AG10803 (cell line): ENCODE data around the gene PMP22.

Source experiments
- DNase-seq: peaks from one replicate; pipeline ENCODE4 v3.0.0; 2010; ENCODE audit warnings: low read depth
- H3K4me3 ChIP-seq: 2 replicates; pipeline ENCODE4 v1.5.1; 2011; ENCODE audit warnings: mild to moderate bottlenecking, low read length, control low read depth
- TF ChIP-seq, protein P1 (sequence below): conservative IDR thresholded peaks from 2 replicates; pipeline ENCODE4 v1.5.1; 2011; ENCODE audit warnings: mild to moderate bottlenecking, low read length, control low read depth, inconsistent platforms

The PMP22 gene

DNA sequence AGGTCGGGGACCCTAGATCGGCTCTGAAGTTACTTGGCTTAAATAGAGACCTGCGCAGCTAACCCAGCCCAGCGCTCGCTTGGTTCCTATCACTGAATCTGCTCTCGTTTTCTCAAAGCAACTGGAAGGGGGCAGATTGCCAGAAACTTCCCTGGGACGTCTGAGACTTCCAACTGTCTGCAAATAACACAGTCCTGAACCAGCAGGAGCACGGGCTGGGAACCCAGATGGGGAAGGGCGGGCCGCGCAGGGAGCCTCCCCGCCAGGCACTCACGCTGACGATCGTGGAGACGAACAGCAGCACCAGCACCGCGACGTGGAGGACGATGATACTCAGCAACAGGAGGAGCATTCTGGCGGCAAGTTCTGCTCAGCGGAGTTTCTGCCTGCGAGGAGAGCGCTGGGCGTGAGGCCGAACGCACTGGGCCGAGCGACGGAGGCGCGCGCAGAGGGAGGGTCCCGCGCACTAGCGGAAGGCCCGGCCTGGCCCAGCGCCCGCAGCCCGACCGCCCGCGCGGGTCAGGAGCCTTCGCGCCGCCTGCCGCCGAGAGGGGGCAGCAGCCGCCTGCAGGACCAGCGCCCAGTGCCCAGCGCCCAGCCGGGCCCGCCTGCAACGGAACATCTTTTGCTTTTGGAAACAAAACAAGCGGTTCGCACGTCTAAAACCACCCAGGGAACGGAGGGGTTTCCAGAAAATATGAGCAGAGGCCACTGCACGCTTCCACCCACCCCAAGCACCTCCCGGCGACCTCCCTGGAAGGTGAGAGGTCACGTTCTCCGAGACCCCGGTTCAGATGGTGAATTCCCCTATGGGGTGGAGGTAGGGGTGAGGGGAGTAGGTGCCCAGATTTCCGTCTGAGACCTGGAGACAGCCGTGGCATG lies 4.5 kb downstream of the PMP22 start:
- DNase-seq, result peak; percentile 89
- TF ChIP-seq, protein P1, sequence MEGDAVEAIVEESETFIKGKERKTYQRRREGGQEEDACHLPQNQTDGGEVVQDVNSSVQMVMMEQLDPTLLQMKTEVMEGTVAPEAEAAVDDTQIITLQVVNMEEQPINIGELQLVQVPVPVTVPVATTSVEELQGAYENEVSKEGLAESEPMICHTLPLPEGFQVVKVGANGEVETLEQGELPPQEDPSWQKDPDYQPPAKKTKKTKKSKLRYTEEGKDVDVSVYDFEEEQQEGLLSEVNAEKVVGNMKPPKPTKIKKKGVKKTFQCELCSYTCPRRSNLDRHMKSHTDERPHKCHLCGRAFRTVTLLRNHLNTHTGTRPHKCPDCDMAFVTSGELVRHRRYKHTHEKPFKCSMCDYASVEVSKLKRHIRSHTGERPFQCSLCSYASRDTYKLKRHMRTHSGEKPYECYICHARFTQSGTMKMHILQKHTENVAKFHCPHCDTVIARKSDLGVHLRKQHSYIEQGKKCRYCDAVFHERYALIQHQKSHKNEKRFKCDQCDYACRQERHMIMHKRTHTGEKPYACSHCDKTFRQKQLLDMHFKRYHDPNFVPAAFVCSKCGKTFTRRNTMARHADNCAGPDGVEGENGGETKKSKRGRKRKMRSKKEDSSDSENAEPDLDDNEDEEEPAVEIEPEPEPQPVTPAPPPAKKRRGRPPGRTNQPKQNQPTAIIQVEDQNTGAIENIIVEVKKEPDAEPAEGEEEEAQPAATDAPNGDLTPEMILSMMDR, result peak; percentile 40
- peak overlapping the region; percentile 98 for H3K4me3 ChIP-seq

DNA sequence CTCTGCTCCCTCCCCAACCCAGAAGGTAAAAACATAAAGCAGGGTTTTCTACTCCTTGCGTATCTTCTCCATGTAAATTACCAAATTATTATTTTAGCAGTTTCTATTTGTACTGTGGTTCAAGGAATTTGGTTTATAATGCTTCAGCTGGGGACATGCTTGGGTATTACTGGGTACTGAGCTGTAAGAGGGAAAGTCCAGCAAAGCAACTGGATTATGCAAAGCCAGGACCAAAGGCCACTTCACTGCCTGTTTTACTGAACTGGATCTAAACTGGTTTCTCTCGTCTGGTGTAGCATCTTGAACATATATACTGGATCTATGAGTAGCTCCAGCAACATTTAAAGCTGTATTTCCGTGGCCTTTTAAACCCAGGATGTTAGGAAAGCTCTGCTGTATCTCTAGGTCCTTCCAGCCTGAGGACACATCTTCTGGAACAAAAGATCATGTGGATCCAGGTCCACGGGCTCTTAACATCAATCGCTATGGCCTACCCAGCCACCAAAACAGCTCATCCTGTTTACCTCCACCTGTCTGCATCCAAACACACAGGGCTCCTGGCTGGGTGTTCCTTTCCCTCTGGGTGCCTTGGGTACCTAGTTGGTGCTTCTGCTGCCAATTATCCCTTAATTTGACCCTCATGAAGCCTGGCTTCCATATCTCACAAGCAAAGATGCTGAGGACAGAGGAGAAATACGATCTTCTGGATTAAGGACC lies 7.2 kb downstream of the PMP22 start:
- TF ChIP-seq, protein P1, result no peak
- H3K4me3 ChIP-seq, result no peak overlapping the region
- no peak for DNase-seq

DNA sequence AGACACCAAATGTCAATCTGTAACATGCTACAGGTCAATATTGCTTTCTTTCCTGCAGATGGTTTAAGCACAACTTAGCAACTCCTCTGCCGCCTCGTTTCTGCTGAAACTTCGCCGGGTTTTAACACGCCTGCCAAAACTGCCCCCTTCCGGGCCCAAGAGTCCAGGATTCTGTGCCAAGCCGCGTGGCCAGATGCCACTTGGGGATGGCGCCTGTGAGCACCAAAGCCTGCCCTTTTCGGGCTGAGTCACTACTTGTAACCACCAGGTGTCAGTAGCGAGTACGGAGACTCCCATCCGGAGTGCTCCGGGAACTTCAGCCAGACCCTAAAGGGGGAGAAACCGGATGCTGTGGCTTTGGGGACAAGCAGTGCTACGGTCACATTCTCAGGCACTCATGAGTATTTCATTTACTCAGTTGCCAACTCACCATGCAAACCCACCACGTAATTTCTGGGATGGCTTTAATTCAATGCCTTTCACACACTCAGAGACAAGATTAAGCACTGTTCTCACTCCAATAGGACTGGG lies 7.8 kb downstream of the PMP22 start:
- DNase-seq, result peak; percentile 88
- TF ChIP-seq, protein P1, result peak; percentile 86
- H3K4me3 ChIP-seq, result peak overlapping the region; percentile 18

DNA sequence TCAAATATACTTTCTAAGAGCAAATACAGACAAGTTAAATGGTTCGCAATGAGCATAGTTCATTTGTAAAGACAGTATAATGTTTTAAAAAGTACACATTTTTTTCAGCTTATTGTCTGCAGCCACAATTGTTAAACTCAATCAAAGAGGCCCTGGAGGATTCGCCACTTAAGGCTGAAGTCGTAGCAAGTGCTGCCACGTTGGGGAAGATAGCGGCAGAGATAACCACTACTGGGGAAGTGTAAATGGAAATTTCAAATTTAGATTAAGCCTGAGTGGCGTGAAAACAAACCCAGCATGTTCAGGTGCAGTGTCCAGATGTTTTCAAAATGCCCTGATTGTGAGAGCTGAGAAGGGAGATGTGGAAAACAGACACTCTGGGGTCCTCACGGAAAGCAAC lies 8.4 kb downstream of the PMP22 start:
- H3K4me3 ChIP-seq, result peak overlapping the region; percentile 18
- no peak for DNase-seq
- TF ChIP-seq, protein P1, result no peak

DNA sequence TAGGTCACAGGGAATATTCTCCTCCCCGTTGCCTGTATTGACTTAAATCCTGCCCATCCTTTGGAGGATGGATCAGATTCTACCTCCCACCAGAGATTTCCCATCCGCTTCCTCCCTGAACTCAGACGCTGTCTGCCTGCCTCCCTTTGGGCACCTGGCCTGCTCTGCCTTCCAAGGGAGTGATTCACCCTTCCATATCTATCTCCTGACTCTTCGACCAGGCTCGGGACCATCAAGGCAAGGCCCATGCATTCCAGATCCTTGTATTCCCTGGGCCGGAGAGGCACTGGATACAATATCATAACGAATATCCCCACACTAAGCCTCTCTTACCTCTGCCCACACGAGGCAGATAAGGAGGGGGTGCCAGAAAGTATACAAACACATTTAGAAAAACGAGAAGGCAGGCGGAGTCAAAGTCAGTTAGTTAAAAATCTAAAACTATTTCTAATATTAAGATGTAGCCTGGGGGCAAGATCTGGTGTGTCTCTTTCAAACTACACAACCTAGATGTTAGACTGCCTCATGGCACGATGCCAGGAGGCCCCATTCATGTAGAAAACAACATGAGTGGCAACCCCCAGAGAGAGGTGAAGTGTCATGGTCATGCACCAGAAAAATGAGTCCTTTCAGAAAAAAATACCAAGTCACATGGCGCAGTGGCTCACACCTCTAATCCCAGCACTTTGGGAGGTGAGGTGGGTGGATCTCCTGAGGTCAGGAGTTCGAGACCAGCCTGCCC lies 9.2 kb downstream of the PMP22 start:
- no peak overlapping the region for H3K4me3 ChIP-seq
- DNase-seq, result peak; percentile 73
- TF ChIP-seq, protein P1, result no peak

DNA sequence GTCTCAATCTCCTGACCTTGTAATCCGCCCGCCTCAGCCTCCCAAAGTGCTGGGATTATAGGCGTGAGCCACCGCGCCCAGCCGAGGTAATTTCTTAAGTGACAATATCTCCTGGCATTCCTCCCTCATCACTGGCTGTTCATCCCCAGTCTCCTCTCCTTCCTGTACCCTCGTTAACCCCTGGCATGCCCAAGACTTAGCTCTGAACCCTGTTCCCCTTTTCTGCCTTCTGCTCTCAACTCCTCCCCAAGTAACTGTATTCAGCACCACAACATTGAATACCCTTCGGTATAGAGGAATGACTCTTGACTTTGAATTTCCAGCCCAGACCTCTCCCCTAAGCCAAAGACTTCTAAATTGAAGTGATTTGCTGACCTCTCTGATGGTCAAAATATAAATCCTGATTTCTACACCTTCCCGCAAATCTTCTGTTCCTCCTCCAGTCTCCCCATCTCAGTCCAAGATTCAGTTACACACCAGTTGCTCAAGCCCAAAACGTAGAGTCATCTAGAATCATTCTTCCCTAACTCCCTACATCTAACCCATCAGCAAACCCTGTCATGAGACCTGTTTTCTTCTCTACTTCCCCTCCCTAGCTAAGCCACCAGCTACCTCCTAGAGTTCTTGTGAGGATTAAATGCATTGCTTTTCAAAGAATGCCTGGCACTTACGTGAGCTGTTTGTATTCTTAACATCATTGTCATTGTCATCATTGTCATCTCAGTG lies 14.8 kb downstream of the PMP22 start:
- H3K4me3 ChIP-seq, result no peak overlapping the region
- TF ChIP-seq, protein P1, result no peak
- no peak for DNase-seq
